Pancreas (tissue), 10 donors: ENCODE results near the gene TBC1D14. TPM values are rescaled to one million over a fixed set of nuclear protein-coding genes. Genes with fewer than 3 reads are reported as not detected.

Experiments
- ATAC-seq, 4 donors: fragments of 200-7000 bp; cut with Tn5 transposase; one replicate each; pipeline versions ENCODE4 v1.8.0 to v1.9.1; 2020; ENCODE audit warnings: mild to moderate bottlenecking in 4 of 4, moderate library complexity in 4 of 4
- DNase-seq, 6 donors: peaks; one replicate each; pipeline ENCODE4 v3.0.0-alpha.2; 2020
- FAIRE-seq: peaks from 2 replicates; lab custom pipeline; 2012; peaks lifted over from hg19 to GRCh38; lab: Jason Lieb, UNC
- H3K27ac ChIP-seq, 4 donors: fragments of 200-600 bp; sonication (generic); 1 replicate in 3 of 4; 2 replicates in 1 of 4; pipeline versions ENCODE4 v1.5.0 to v1.8.0; 2020
- H3K27me3 ChIP-seq, 4 donors: fragments of 200-600 bp; one replicate each; pipeline ENCODE4 v1.8.0; 2021
- H3K36me3 ChIP-seq, 3 donors: fragments of 200-600 bp; sonication (generic) in 1 of 3; one replicate each; pipeline versions ENCODE4 v1.5.0 to v1.8.0; 2020 to 2021
- H3K4me1 ChIP-seq, 3 donors: fragments of 200-600 bp; one replicate each; pipeline ENCODE4 v1.8.0; 2021
- H3K4me3 ChIP-seq, 4 donors: fragments of 200-600 bp; sonication (generic) in 2 of 4; one replicate each; pipeline versions ENCODE4 v1.5.0 to v1.8.0; 2020 to 2021
- H3K9me3 ChIP-seq, 4 donors: fragments of 200-600 bp; one replicate each; pipeline ENCODE4 v1.8.0; 2021
- CTCF ChIP-seq, 4 donors: fragments of 200-600 bp; sonication (generic) in 3 of 4; IDR thresholded peaks; one replicate each; pipeline versions ENCODE4 v1.5.0 to v1.8.0; 2021; ENCODE audit warnings: antibody characterized with exemption in 4 of 4
- WGBS, 2 donors: extraction: QIAGEN DNeasy Blood & Tissue Kit; methylation state at CpG; one replicate each; pipeline ENCODE4 v1.1.7; 2013; 5-methylcytosine and 5-hydroxymethylcytosine counted together
- intact Hi-C, 3 donors: fragments of 100-400 bp; cut with DNase I; formaldehyde crosslinking; loops; one replicate each; pipeline versions ENCODE4 v1.11.1 to v1.14.2; 2022
- polyA plus RNA-seq, 2 donors: library from polyadenylated mRNA; stranded (reverse); fragments of 200-250 nt; gene quantifications; one replicate each; pipeline ENCODE4 v1.2.3, GENCODE V29; 2013
- total RNA-seq, 6 donors: library from RNA; stranded (reverse); fragmentation: NEBNext Ultra II Directional in 4 of 6; extraction: Animal tissue kit (Norgen Biotek cat#: 25700) in 4 of 6; gene quantifications; one replicate each; pipeline versions ENCODE4 v1.2.1 to v1.2.4, GENCODE V29; 2021 to 2023
- donor health status: healthy with polysubstance abuse.
- donor health status: DM: no; HTN: no; CAD: no; lungs with moderate emphysema.
- donor health status: DM: no; HTN: no; CAD: no.
- donor health status: control.
- donor health status: control.
- donor health status: Bipolar disorder and iron deficiency.
- donor health status: DM: yes; HTN: yes; CAD: no.
- donor health status: DM: no; HTN: no; CAD: no.
- donor health status: DM: no; HTN: no; CAD: no.
- donor health status: DM: yes; HTN: yes; CAD: no.

TBC1D14 gene
- total and polyA plus RNA-seq, 8 donors: 8.9 to 23.9 (median 14.8) TPM

DNA sequence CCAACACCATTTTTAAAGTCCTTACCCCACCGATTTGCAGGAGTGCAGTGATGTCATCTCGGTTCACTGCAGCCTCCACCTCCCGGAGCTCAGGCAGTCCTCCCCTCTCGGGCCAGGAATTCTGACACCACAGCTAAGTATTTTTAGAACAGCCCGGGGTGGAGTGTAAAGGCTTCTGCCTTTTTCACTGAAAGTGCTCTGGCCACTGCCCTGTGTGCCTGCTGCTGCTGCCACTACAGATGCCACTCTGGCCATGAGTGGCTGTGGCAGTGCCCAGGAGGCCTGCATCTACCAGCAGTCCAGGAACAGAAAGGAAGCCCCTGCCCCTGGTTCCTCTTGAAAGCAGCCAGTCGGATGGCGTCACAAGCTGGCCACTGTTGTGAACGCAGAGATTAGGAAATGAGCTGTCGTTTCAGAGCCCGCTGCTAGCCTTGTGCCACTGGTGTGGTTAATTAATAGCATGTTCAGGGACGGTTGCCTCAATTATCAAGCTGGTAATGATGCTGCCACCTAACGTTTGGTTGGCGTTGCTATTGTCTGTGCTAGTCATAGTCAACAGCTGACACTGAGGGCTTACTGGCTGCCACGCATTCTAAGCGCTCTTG is 23.6 kb upstream of the TBC1D14 start:
- intact Hi-C loops: no loop called here
- peak overlapping the region; percentile 30 to 76 (median 69) for H3K27ac ChIP-seq
- peaks cover 0 to 11% (median 9%) of the 10 kb centered on the region in 3 donors for H3K4me1 ChIP-seq
- H3K4me3 ChIP-seq: no peak overlapping the region
- peak in 1 of 4 donors; percentile 9 for TF ChIP-seq CTCF (IDR thresholded peaks at IDR 0.05)
- DNase-seq: peak in 4 of 6 donors; percentile 57 to 69 (median 64)
- H3K9me3 ChIP-seq: no peaks in the 10 kb centered on the region
- H3K36me3 ChIP-seq: peaks cover 4 to 15% (median 5%) of the 10 kb centered on the region in 3 donors
- ATAC-seq: peak; percentile 80 to 90 (median 84)
- no peaks in the 10 kb centered on the region for H3K27me3 ChIP-seq
- FAIRE-seq: no peak
- 17 to 23% methylated on average over 15 of the region's 15 CpGs for WGBS, 2 donors

DNA sequence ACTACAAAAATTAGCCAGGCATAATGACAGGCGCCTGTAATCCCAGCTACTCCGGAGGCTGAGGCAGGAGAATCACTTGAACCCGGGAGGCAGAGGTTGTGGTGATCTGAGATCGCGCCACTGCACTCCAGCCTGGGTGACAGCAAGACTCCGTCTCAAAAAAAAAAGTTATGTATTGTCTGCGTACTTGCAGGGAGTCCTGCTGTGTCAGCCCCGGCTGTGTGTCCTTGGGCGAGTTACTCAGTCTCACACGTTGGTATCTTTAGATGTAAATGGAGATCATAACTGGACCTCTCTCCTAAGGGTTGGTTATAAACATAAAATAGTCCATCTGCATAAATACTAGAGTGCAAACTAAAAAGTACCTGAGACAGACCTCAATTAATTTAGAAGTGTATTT is 22.7 kb upstream of the TBC1D14 start:
- no peak for ATAC-seq
- no peak for FAIRE-seq
- H3K4me3 ChIP-seq: no peak overlapping the region
- WGBS, 2 donors: 60 to 68% methylated on average over 10 of the region's 10 CpGs
- H3K4me1 ChIP-seq: peaks cover 0 to 11% (median 9%) of the 10 kb centered on the region in 3 donors
- DNase-seq: no peak
- H3K27me3 ChIP-seq: no peaks in the 10 kb centered on the region
- H3K27ac ChIP-seq: no peak overlapping the region
- intact Hi-C loops: no loop called here
- H3K36me3 ChIP-seq: peaks cover 0 to 6% (median under 1%) of the 10 kb centered on the region in 3 donors
- no peaks in the 10 kb centered on the region for H3K9me3 ChIP-seq
- TF ChIP-seq CTCF (IDR thresholded peaks at IDR 0.05): no peak

GRCh38 chr4:6887591-6888371 is 21.8 kb upstream of the TBC1D14 start:
- intact Hi-C loops: no loop called here
- Histone ChIP-seq H3K27ac (no peak overlapping the region), H3K4me3 (no peak overlapping the region), H3K4me1 (peaks cover 0 to 11% (median 9%) of the 10 kb centered on the region in 3 donors), H3K36me3 (no peaks in the 10 kb centered on the region), H3K27me3 (no peaks in the 10 kb centered on the region), H3K9me3 (no peaks in the 10 kb centered on the region)
- ATAC-seq (peak in 2 of 4 donors; percentile 4 to 21), FAIRE-seq (no peak), DNase-seq (no peak)
- WGBS, 2 donors: 77 to 81% methylated on average over 21 of the region's 21 CpGs
- TF ChIP-seq CTCF (IDR thresholded peaks at IDR 0.05): no peak

GRCh38 chr4:6888506-6889071 is 21.0 kb upstream of the TBC1D14 start:
- FAIRE-seq (no peak), DNase-seq (no peak), ATAC-seq (no peak)
- H3K27ac ChIP-seq: no peak overlapping the region
- H3K4me1 ChIP-seq: peaks cover 0 to 16% (median 11%) of the 10 kb centered on the region in 3 donors
- intact Hi-C loops: no loop called here
- 76 to 81% methylated on average over 15 of the region's 15 CpGs for WGBS, 2 donors
- no peaks in the 10 kb centered on the region for H3K27me3 ChIP-seq
- no peak overlapping the region for H3K4me3 ChIP-seq
- no peaks in the 10 kb centered on the region for H3K36me3 ChIP-seq
- H3K9me3 ChIP-seq: no peaks in the 10 kb centered on the region
- TF ChIP-seq CTCF (IDR thresholded peaks at IDR 0.05): no peak
